Thyroid gland (tissue), 4 donors: Measurements from ENCODE around the gene GDNF. TPM values are rescaled to one million over a fixed set of nuclear protein-coding genes. Genes with fewer than 3 reads are reported as not detected.

Experiments
- DNase-seq, 2 donors: peaks; one replicate each; pipeline ENCODE4 v3.0.0-alpha.2; 2019
- H3K27ac ChIP-seq, 3 donors: fragments of 200-600 bp; sonication (generic); 1 replicate in 2 of 3; 2 replicates in 1 of 3; pipeline ENCODE4 v1.5.1; 2016 to 2019; ENCODE audit warnings: mild to moderate bottlenecking in 1 of 3, moderate library complexity in 1 of 3
- H3K27me3 ChIP-seq: fragments of 200-600 bp; sonication (generic); one replicate; pipeline ENCODE4 v1.5.1; 2019
- H3K36me3 ChIP-seq, 2 donors: fragments of 200-600 bp; sonication (generic); one replicate each; pipeline ENCODE4 v1.5.1; 2016 to 2019
- H3K4me1 ChIP-seq, 2 donors: fragments of 200-600 bp; sonication (generic); one replicate each; pipeline ENCODE4 v1.5.1; 2017 to 2019
- H3K4me3 ChIP-seq, 3 donors: fragments of 200-600 bp; sonication (generic); replicated peaks in 1 of 3; 1 replicate in 2 of 3; 2 replicates in 1 of 3; pipeline ENCODE4 v1.5.1; 2016; ENCODE audit warnings: mild to moderate bottlenecking in 1 of 3
- H3K9me3 ChIP-seq: fragments of 200-600 bp; sonication (generic); one replicate; pipeline ENCODE4 v1.5.1; 2017
- CTCF ChIP-seq, 6 experiments: fragments of 200-600 bp in 3 of 6; fragments of 450-650 bp in 3 of 6; sonication (generic) in 3 of 6; IDR thresholded peaks; one replicate each; pipeline ENCODE4 v1.5.1; 2016 to 2019; ENCODE audit warnings: antibody characterized with exemption in 6 of 6, mild to moderate bottlenecking in 2 of 6, inconsistent platforms in 1 of 6, moderate library complexity in 1 of 6
- POLR2A ChIP-seq, 2 donors: fragments of 450-650 bp; IDR thresholded peaks; one replicate each; pipeline ENCODE4 v1.6.1; 2017; ENCODE audit warnings: antibody characterized with exemption in 2 of 2, mild to moderate bottlenecking in 2 of 2, moderate library complexity in 1 of 2
- WGBS, 2 donors: methylation state at CpG; one replicate each; pipeline ENCODE4 v1.1.5; 2017; 5-methylcytosine and 5-hydroxymethylcytosine counted together
- intact Hi-C: fragments of 100-400 bp; cut with DNase I; formaldehyde crosslinking; loops from one replicate; pipeline ENCODE4 v1.15.1; 2023
- total RNA-seq, 4 donors: library from RNA; depleted of rRNA; stranded (reverse); fragments of >200 nt; gene quantifications; one replicate each; pipeline ENCODE4 v1.2.3, GENCODE V29; 2016

GDNF gene
- total RNA-seq, 4 donors from 2014 or later, result not detected

GRCh38 chr5:37857696-37858095, 17.9 kb upstream of the GDNF start:
- WGBS, 2 donors, result 64 to 70% methylated on average over 1 of the region's 1 CpG
- no peaks in the 10 kb centered on the region for H3K27me3 ChIP-seq
- no peak overlapping the region for H3K4me3 ChIP-seq
- DNase-seq, result no peak
- intact Hi-C loops, result no loop called here
- H3K36me3 ChIP-seq, result no peaks in the 10 kb centered on the region
- no peak for TF ChIP-seq POLR2A (IDR thresholded peaks at IDR 0.05)
- no peak for TF ChIP-seq CTCF (IDR thresholded peaks at IDR 0.05)
- H3K4me1 ChIP-seq, result no peaks in the 10 kb centered on the region
- no peaks in the 10 kb centered on the region for H3K9me3 ChIP-seq
- H3K27ac ChIP-seq, result no peak overlapping the region

- intact Hi-C loops, result no loop called here
- TF ChIP-seq CTCF (IDR thresholded peaks at IDR 0.05), result no peak
- TF ChIP-seq POLR2A (IDR thresholded peaks at IDR 0.05), result no peak
- H3K4me1 ChIP-seq, result no peaks in the 10 kb centered on the region
Measured at GRCh38 chr5:37855438-37855837, 15.6 kb upstream of the GDNF start.

GRCh38 chr5:37851305-37851704, 11.5 kb upstream of the GDNF start:
- Histone ChIP-seq H3K27ac (no peak overlapping the region), H3K4me1 (no peaks in the 10 kb centered on the region), H3K27me3 (no peaks in the 10 kb centered on the region), H3K36me3 (no peaks in the 10 kb centered on the region), H3K9me3 (no peaks in the 10 kb centered on the region), H3K4me3 (no peak overlapping the region)
- TF ChIP-seq POLR2A (IDR thresholded peaks at IDR 0.05), result no peak
- TF ChIP-seq CTCF (IDR thresholded peaks at IDR 0.05), result no peak
- intact Hi-C loops, result no loop called here
- DNase-seq, result no peak
- 91 to 95% methylated on average over 4 of the region's 4 CpGs for WGBS, 2 donors

More at GRCh38 chr5:37855438-37855837, 15.6 kb upstream of the GDNF start:
- Histone ChIP-seq H3K4me3 (no peak overlapping the region), H3K27ac (no peak overlapping the region), H3K36me3 (no peaks in the 10 kb centered on the region), H3K27me3 (no peaks in the 10 kb centered on the region), H3K9me3 (no peaks in the 10 kb centered on the region)
- DNase-seq, result no peak
- WGBS, 2 donors, result 94% methylated on average over 3 of the region's 3 CpGs

DNA sequence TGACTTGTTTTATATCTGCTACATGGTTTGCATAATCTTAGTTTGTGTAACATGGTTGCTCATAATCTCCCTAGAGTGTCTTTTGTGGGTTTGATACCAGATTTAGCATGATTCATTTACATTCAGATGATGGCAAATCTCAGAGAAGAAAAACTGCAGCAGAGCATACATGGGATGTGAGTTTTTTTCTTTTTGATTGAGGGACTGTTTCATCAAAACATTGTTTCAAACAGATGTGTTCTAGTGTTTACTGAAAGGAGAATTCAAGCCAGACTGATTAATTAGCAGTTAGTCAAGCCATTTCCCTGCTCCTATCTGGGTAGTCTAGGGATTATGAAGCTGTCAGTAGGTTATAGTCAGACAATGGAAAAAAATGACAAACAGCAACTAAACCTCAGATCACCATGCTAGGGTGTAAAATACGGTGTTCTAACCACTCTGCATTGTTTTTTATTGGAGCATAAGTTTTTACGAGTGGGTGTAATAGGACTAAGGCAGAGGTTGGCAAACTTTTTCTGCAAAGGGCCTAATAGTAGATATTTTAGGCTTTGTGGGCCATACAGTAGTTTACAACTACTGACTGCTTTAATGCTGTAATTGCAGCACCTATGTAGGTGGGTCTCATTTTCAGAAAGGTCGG, 10.5 kb upstream of the GDNF start:
- Histone ChIP-seq H3K27me3 (no peaks in the 10 kb centered on the region), H3K36me3 (no peaks in the 10 kb centered on the region), H3K9me3 (no peaks in the 10 kb centered on the region), H3K4me1 (no peaks in the 10 kb centered on the region), H3K27ac (no peak overlapping the region), H3K4me3 (no peak overlapping the region)
- intact Hi-C loops, result no loop called here
- no peak for DNase-seq
- TF ChIP-seq CTCF (IDR thresholded peaks at IDR 0.05), result no peak
- TF ChIP-seq POLR2A (IDR thresholded peaks at IDR 0.05), result no peak
- 75 to 84% methylated on average over 3 of the region's 3 CpGs for WGBS, 2 donors

- intact Hi-C loops, result no loop called here
- H3K9me3 ChIP-seq, result no peaks in the 10 kb centered on the region
- H3K4me1 ChIP-seq, result no peaks in the 10 kb centered on the region
- no peak overlapping the region for H3K27ac ChIP-seq
- no peaks in the 10 kb centered on the region for H3K27me3 ChIP-seq
- WGBS, 2 donors, result 86 to 87% methylated on average over 4 of the region's 4 CpGs
- DNase-seq, result no peak
- TF ChIP-seq POLR2A (IDR thresholded peaks at IDR 0.05) (no peak), CTCF (IDR thresholded peaks at IDR 0.05) (no peak)
- H3K36me3 ChIP-seq, result no peaks in the 10 kb centered on the region
- H3K4me3 ChIP-seq, result no peak overlapping the region
Measured at GRCh38 chr5:37849641-37850040, 9.8 kb upstream of the GDNF start.
